ENCODE measurements around the gene RHOG.

RHOG gene

DNA sequence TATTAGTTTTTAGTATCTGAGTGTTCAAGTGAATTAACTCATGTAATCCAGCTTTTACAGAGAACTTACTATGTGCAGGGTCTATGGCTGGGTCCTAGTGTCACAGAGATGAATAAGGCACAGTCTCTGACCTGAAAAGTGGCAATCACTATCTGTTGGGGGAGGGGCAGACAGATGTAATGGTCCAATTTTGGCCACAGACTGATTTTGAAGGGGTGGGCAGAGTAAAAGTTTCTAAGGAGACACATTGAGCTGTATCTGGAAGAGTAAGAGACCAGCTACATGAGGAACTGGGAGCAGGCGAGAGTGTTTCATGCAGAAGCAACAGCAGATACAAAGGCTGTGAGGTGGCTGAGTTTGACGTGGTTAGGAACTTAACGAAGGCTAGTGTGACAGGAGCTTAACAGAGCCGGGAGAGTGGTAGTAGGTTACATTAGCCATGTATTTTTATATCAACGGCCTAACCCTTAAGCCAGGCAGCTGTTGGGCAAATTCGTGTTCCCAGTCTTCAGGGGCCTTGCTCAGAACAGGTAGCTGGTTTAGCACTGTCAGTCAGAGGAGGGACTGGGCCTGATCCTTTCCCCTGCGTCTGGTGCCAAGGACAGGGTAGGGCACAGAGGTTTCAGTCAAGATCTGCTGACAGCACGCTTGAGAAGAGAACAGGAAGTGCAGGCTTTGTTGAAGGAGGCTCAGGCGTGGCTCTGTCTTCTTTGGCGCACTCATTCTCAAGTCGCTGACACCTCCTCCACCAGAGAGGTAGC lies 13.3 kb upstream of the RHOG start:
- DNase-seq (ENCODE audit: insufficient read length, low spot score): no peak
- FAIRE-seq: no peak
- TF ChIP-seq POLR2A (IDR thresholded peaks at IDR 0.05; ENCODE audit: low read depth, low read length): no peak

DNA sequence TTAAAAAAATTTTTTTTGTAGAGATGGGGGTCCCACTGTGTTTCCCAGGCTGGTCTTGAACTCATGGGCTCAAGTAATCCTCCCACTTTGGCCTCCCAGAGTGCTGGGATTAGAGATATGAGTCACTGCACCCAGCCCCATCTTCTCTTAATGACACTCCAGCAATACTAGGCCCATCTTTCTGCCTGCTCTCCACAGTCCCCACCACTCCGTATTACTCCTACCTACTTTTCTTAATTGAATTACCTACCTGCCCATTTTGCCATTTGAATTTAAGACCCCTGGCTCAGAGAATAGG lies 12.7 kb upstream of the RHOG start:
- TF ChIP-seq POLR2A (IDR thresholded peaks at IDR 0.05; ENCODE audit: low read depth, low read length): no peak
- FAIRE-seq: no peak
- no peak for DNase-seq (ENCODE audit: insufficient read length, low spot score)

DNA sequence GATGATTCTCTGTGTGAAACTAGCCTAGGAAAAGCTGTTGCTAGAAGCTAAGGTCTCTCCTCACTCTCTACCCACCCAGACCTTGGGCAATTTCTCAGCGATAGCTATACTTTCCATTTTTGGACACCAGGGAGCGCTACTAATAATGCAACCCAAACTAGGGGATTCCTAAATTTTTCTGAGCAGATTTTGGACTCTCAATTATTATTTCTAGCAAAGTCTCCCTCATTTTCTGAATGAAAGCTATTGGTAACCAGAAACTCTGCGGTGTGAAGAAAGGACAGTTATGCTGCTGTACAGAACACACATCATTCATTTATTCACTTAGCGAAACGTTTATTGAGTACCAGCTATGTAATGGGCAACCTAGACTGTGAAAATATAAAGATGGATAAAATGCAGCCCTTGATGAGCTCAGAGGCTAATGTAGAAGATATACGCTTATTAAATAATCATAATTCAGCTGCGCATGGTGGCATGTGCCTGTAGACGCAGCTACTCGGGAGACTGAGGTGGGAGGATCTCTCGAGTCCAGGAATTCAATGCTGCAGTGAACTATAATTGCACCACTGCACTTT lies 8.6 kb upstream of the RHOG start:
- FAIRE-seq (peak; percentile 78), DNase-seq (ENCODE audit: insufficient read length, low spot score) (peak; percentile 54)

DNA sequence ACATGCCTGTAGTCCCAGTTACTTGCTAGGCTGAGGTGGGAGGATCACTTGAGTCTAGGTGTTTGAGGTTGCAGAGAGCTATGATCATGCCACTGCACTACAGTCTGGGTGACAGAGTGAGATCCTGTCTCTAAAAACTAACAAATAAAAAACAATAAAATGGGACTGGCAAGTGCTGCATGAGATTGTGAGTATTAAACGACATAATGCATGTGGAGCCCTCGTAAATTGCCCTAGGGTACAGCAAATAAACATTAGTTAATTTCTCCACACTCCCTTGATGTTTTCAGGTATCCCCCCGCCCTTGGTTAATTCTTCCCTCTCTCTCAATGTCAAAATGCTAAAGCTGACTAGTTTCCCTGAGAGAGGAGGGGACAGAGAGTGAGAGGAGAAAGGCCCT lies 4.9 kb upstream of the RHOG start:
- DNase-seq (ENCODE audit: insufficient read length, low spot score): no peak
- no peak for FAIRE-seq
- no peak for TF ChIP-seq POLR2A (IDR thresholded peaks at IDR 0.05; ENCODE audit: low read depth, low read length)

More for the DNA sequence above, 8.6 kb upstream of the RHOG start:
- TF ChIP-seq POLR2A (IDR thresholded peaks at IDR 0.05; ENCODE audit: low read depth, low read length): no peak

DNA sequence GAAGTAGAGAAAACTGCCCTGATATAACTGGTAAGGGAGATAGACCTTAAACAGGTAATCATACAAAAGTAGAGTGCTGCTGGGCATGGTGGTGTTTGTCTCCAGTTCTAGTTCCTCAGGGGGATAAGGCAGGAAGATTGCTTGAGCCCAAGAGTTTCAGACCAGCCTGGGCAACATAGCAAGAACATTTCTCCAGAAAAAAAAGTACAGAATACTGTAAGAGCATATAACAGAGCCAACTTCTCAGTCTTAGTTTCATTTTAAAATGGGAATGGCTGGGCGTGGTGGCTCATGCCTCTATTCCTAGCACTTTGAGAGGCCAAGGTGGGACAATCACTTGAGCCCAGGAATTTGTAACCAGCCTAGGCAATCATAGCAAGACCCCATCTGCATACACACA lies 4.5 kb upstream of the RHOG start:
- TF ChIP-seq POLR2A (IDR thresholded peaks at IDR 0.05; ENCODE audit: low read depth, low read length): no peak
- DNase-seq (ENCODE audit: insufficient read length, low spot score) (no peak), FAIRE-seq (no peak)

DNA sequence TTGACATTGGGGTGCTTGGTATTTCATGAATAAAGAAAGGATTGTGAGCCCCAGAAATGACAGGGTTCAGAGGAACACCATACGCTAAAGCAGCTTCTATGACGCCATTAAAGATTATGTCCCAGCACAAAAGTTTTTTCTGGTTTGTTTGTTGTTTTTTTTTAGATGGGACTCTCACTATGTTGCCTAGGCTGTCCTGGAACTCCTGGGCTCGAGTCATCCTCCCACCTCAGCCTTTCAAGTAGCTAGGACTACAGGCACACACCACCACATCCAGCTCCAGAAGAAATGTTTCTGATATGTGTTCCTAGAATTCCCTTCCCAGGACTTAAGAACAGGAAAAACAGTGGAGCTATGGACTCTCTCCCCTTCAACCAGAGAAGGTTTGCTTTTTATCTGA lies 2.6 kb upstream of the RHOG start:
- TF ChIP-seq POLR2A (IDR thresholded peaks at IDR 0.05; ENCODE audit: low read depth, low read length): no peak
- FAIRE-seq (no peak), DNase-seq (ENCODE audit: insufficient read length, low spot score) (no peak)

DNA sequence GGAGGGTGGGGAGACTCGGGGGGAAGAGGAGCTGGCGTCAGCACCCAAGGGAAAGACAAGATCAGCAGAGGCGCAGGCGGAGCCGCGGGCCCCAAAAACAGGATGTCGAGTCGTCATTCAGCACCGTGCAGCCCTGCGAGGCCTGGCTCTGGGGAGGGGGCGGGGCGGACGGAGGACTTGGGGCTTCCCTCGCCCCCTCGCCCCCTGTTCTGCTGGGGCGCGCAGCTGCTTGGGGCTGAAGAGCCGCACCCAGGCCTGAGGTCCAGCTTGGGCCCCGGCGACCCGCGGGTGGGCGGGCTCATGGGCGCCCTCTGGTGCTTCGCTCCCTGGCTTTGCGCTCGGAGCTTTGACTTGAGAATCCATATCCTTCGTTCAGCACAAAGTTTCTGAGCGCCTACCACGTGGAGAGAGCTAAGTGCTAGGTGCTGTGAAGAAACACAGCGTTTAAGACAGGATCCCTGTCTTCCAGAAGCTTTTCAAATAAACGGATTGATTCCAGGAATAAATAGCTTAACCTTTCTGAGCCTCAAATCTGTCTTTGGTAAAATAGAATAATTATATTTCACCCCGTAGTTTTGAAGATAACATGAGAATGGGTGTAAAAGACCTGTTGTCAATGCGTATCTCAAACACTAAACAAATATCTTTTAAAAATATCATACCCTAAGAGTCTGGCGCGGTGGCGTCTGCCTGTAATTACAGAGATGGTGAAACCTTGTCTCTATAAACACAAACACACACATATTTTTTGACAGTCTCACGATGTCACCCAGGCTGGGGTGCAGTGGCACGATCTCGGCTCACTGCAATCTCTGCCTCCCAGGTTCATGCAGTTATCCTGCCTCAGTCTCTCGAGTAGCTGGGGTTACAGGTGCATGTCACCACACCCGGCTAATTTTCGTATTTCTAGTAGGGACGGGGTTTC lies 929 bp upstream of the RHOG start:
- FAIRE-seq: peak; percentile 15
- DNase-seq (ENCODE audit: insufficient read length, low spot score): peak; percentile 75
- TF ChIP-seq POLR2A (IDR thresholded peaks at IDR 0.05; ENCODE audit: low read depth, low read length): peak; percentile 55

DNA sequence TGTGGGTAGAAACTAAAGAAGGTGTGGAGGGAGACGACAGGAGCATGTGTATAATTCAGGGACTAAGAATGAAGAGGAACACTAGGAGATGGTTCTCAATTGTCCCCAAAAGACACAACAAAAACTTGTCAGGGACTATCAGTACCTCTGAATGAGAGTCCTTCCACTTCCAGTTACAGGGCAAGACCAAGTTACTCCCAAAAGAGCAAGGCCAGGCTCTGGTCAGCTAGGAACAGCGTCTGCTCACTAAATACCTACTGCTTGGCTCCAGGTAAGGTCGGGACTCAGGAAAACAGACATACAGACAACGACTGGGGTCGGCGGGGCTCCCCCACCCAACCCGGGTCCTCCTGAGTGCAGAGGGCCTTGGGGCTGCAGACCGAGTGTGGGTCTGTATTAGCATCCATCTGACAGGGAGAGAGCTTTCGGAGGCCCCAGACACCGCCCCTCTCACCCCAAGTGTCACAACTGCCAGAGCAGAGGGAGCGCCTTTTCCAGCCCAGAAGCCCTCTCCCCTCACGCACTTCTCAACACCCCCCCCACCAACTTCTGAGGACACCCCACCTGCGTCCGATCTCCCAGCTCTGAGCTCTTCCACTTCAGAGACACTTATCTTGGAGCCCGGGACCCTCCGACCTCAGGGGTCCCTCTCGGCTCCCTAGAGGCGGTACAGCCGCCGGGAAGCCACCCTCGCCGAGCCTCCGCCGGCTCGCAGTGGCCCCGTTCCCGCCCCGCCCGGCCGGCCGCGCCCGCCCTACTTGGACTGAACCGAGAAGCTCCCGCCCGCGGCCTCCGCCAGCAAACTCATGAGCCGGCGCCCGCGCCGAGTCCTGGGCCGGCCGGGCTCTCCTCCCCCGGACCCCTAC lies 522 bp downstream of the RHOG start:
- FAIRE-seq (no peak), DNase-seq (ENCODE audit: insufficient read length, low spot score) (no peak)
- TF ChIP-seq POLR2A (IDR thresholded peaks at IDR 0.05; ENCODE audit: low read depth, low read length): 0 out of 2 replicates have a peak, but pooled peaks have one; percentile 15

DNA sequence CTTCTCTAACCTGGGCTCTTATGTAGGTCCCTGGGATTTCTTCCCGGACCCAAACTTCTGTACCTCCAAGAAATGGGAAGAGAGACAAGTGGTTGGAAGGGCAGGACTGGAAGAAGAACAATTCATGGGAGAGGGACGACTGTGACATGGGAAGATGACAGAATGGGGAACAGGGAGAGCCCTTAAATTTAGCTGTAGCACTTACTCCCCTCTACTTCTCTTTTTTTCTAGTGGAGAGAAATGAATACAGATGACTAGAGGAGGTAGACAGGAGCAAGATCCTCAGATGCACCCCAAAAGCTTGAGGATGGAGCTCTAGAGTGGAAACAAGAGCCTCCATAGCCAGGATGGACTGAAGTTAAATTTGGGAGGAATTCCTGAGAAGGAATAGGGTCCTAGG lies 2.3 kb downstream of the RHOG start:
- FAIRE-seq (no peak), DNase-seq (ENCODE audit: insufficient read length, low spot score) (no peak)
- no peak for TF ChIP-seq POLR2A (IDR thresholded peaks at IDR 0.05; ENCODE audit: low read depth, low read length)

DNA sequence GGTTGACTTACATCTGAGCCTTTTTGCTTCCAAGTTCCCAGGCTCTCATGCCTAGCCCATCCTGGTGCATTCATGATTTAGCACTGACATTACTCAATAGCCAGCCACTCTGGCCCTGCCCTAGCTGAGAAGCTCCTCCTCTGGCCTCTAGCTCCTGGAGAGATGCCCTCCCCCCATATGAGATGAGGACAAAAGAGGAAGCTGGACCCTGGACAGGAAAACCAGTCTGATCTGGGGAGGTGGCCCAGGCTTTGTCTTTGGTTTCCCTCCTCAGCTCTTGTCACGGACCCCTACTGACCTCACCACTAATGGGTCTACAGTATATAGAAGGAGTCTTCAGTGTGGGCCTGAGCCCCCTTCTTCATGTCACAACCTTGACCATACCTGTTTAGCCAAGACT lies 3.0 kb downstream of the RHOG start:
- FAIRE-seq (no peak), DNase-seq (ENCODE audit: insufficient read length, low spot score) (no peak)
- no peak for TF ChIP-seq POLR2A (IDR thresholded peaks at IDR 0.05; ENCODE audit: low read depth, low read length)

DNA sequence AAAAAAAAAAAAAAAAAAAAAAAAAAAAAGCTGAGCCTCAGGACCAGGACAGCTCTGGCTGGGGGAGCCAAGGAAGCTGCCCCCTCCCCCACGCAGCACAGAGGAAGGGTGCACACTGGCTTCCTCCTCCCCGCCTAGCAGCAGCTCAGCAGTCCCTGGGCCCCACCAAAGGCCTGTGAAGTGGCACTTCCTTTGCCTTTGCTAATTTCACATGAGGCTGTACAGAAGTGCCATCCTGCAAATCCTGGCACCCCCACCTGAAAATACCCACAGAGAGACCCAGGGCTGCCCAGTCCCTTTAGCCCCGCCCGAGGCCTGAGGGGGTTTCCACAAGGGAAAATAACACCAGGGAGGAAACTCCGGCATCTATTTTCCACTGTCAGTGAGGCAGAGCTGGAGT lies 3.9 kb downstream of the RHOG start:
- DNase-seq (ENCODE audit: insufficient read length, low spot score) (no peak), FAIRE-seq (no peak)
- TF ChIP-seq POLR2A (IDR thresholded peaks at IDR 0.05; ENCODE audit: low read depth, low read length): no peak

DNA sequence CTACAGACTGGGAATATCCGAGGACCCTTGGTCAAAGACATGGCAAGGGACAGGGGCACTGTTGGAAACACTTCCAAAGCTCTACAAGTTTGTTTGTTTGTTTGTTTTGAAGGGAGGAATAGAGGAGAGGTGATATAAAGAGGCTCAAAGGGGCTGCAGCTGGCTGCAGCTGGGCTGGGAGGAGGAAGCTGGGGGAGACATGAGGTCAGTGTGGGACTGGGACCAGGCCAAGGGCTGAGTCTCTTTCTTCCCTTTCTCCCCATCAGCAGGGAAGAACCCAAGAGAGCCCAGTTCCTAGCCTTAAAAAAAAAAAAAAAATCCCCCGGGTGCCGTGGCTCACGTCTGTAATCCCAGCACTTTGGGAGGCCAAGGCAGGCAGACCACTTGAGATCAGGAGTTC lies 5.0 kb downstream of the RHOG start:
- no peak for TF ChIP-seq POLR2A (IDR thresholded peaks at IDR 0.05; ENCODE audit: low read depth, low read length)
- no peak for DNase-seq (ENCODE audit: insufficient read length, low spot score)
- no peak for FAIRE-seq

DNA sequence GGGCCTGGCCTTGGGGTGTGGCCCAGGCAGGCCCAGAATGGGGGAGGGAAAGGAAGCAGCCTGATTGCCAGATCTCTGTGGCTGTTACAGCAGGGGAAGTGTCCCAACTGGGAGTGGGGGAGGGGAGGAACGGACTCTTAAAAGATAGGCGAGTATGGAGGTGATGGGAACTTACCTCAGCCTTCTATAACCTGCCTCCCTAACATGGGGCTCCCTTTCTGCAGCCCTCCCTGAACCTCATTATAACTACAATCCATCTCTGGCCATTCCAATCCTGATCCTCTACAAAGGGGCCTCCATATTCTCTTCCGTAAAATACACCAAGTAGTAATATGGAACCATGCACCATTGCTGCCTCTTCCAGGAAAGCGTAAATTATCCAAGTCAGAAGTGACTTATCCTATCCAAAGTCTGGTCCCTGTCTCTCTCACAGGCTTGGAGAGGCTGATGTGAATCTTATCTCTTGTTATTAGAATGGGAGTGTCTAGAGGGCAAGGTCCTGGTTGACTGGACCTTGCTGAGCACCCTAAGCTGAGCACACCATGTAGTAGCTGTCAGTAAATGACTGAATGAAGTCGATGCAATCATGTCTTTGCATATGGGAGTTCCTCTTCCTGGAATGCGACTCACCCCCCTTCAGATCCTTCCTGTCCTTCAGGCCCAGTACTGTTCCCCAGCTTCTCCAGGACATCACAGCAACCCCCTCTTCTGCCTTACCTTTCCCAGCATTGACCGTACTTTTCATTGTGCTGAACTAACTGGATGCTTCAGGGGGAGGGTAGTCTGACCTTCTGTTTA lies 5.9 kb downstream of the RHOG start:
- no peak for DNase-seq (ENCODE audit: insufficient read length, low spot score)
- FAIRE-seq: no peak
- TF ChIP-seq POLR2A (IDR thresholded peaks at IDR 0.05; ENCODE audit: low read depth, low read length): no peak
